HG03378 (cell line): Measurements from ENCODE around the gene PDXK.

Experiments
- ATAC-seq: cut with Tn5 transposase; IDR thresholded peaks from one replicate; pipeline ENCODE4 v1.9.1; 2021; ENCODE audit warnings: mild to moderate bottlenecking, moderate library complexity; ENCODE audit not compliant: unreplicated experiment

The PDXK gene

GRCh38 chr21:43740497-43741156 lies 21.7 kb downstream of the PDXK start:
- no peak for ATAC-seq

GRCh38 chr21:43741423-43742096 lies 22.6 kb downstream of the PDXK start:
- no peak for ATAC-seq

- no peak for ATAC-seq
Observed at GRCh38 chr21:43743947-43744346, 25.0 kb downstream of the PDXK start.

- no peak for ATAC-seq
Observed at GRCh38 chr21:43744725-43745124, 25.8 kb downstream of the PDXK start.

- ATAC-seq: no peak
Observed at GRCh38 chr21:43745772-43746517, 27.0 kb downstream of the PDXK start.

- no peak for ATAC-seq
Observed at GRCh38 chr21:43748622-43749021, 29.7 kb downstream of the PDXK start.

- ATAC-seq: no peak
Observed at GRCh38 chr21:43749651-43750262, 30.8 kb downstream of the PDXK start.

- ATAC-seq: no peak
Observed at GRCh38 chr21:43750339-43751033, 31.6 kb downstream of the PDXK start.

GRCh38 chr21:43751955-43752591 lies 33.1 kb downstream of the PDXK start:
- ATAC-seq: no peak

GRCh38 chr21:43752758-43753438 lies 34.0 kb downstream of the PDXK start:
- ATAC-seq: no peak

GRCh38 chr21:43753439-43753799 lies 34.5 kb downstream of the PDXK start:
- no peak for ATAC-seq

GRCh38 chr21:43754948-43755781 lies 36.2 kb downstream of the PDXK start:
- ATAC-seq: no peak

GRCh38 chr21:43755820-43756594 lies 37.1 kb downstream of the PDXK start:
- no peak for ATAC-seq

- no peak for ATAC-seq
Observed at GRCh38 chr21:43757601-43758000, 38.7 kb downstream of the PDXK start.

- no peak for ATAC-seq
Observed at GRCh38 chr21:43758111-43758641, 39.2 kb downstream of the PDXK start.

GRCh38 chr21:43758811-43759210 lies 39.9 kb downstream of the PDXK start:
- no peak for ATAC-seq

- ATAC-seq: no peak
Observed at GRCh38 chr21:43759651-43760050, 40.7 kb downstream of the PDXK start.

GRCh38 chr21:43760391-43760958 lies 41.5 kb downstream of the PDXK start:
- no peak for ATAC-seq
